CD14-positive monocyte (primary cell): ENCODE results near the gene NAT9. TPM values are rescaled to one million over a fixed set of nuclear protein-coding genes. Genes with fewer than 3 reads are reported as not detected.
A peak's percentile ranks its signal among the peaks of the same experiment; 100 is the strongest.

Experiments used
- DNase-seq, 3 donors: peaks; one replicate each; pipeline ENCODE4 v3.0.0-alpha.2; 2011 to 2022
- H2AFZ ChIP-seq: 2 replicates; pipeline ENCODE4 v1.6.0; 2012; ENCODE audit warnings: mild to moderate bottlenecking, low read depth, low read length, inconsistent platforms; ENCODE audit not compliant: insufficient read depth, poor library complexity, severe bottlenecking
- H3K27ac ChIP-seq, 2 donors: 1 replicate in 1 of 2; 2 replicates in 1 of 2; pipeline ENCODE4 v1.5.1; 2012 to 2013; ENCODE audit warnings: low read length in 2 of 2, control low read depth in 1 of 2, inconsistent platforms in 1 of 2, low read depth in 1 of 2, mild to moderate bottlenecking in 1 of 2
- H3K27me3 ChIP-seq, 2 donors: one replicate each; pipeline versions ENCODE4 v1.6.0 to v1.6.1; 2011 to 2013; ENCODE audit warnings: low read length in 2 of 2; ENCODE audit not compliant: control insufficient read depth in 2 of 2, insufficient read depth in 2 of 2
- H3K36me3 ChIP-seq, 2 donors: replicated peaks in 1 of 2; 1 replicate in 1 of 2; 2 replicates in 1 of 2; pipeline versions ENCODE4 v1.5.1 to v1.6.1; 2012 to 2013; ENCODE audit warnings: low read length in 2 of 2, control low read depth in 1 of 2, inconsistent platforms in 1 of 2, mild to moderate bottlenecking in 1 of 2; ENCODE audit not compliant: insufficient read depth in 2 of 2, control insufficient read depth in 1 of 2
- H3K4me1 ChIP-seq, 2 donors: 1 replicate in 1 of 2; 2 replicates in 1 of 2; pipeline versions ENCODE4 v1.5.1 to v1.6.1; 2012 to 2013; ENCODE audit warnings: low read length in 2 of 2, control low read depth in 1 of 2, inconsistent platforms in 1 of 2, mild to moderate bottlenecking in 1 of 2, moderate library complexity in 1 of 2; ENCODE audit not compliant: insufficient read depth in 2 of 2, control insufficient read depth in 1 of 2
- H3K4me2 ChIP-seq: replicated peaks from 2 replicates; pipeline ENCODE3; 2012; ENCODE audit warnings: low read length, moderate library complexity, mild to moderate bottlenecking; ENCODE audit not compliant: poor library complexity, severe bottlenecking; ENCODE audit errors: extremely low read depth
- H3K4me3 ChIP-seq, 3 experiments: fragments of 200-600 bp in 1 of 3; sonication (generic) in 1 of 3; replicated peaks in 1 of 3; 1 replicate in 2 of 3; 2 replicates in 1 of 3; pipeline ENCODE4 v1.5.1; 2011 to 2013; ENCODE audit warnings: low read length in 3 of 3, mild to moderate bottlenecking in 3 of 3, control low read depth in 2 of 3, low read depth in 2 of 3, inconsistent platforms in 1 of 3, moderate library complexity in 1 of 3
- H3K79me2 ChIP-seq: 2 replicates; pipeline ENCODE4 v1.6.0; 2012; ENCODE audit warnings: mild to moderate bottlenecking, control low read depth, inconsistent platforms, low read length, moderate library complexity; ENCODE audit not compliant: insufficient read depth
- H3K9ac ChIP-seq: 2 replicates; pipeline ENCODE4 v1.6.0; 2017; ENCODE audit warnings: low read length, mild to moderate bottlenecking; ENCODE audit not compliant: insufficient read depth, poor library complexity, severe bottlenecking
- H3K9me3 ChIP-seq, 2 donors: replicated peaks in 1 of 2; 1 replicate in 1 of 2; 2 replicates in 1 of 2; pipeline versions ENCODE4 v1.5.1 to v1.6.1; 2012 to 2013; ENCODE audit warnings: low read length in 2 of 2, control low read depth in 1 of 2; ENCODE audit not compliant: control insufficient read depth in 1 of 2, insufficient read depth in 1 of 2
- H4K20me1 ChIP-seq: 2 replicates; pipeline ENCODE4 v1.6.0; 2012; ENCODE audit warnings: mild to moderate bottlenecking, low read length, control low read depth, moderate library complexity; ENCODE audit not compliant: insufficient read depth
- H3K27ac Mint-ChIP-seq, 7 donors: one replicate each; pipeline ENCODE4 v1.8.0; 2020; ENCODE audit warnings: mild to moderate bottlenecking in 7 of 7, mixed read lengths in 7 of 7, moderate library complexity in 6 of 7, inconsistent platforms in 2 of 7
- H3K27me3 Mint-ChIP-seq, 3 donors: one replicate each; pipeline ENCODE4 v1.8.0; 2021 to 2022; ENCODE audit warnings: low read depth in 3 of 3, mild to moderate bottlenecking in 3 of 3, mixed read lengths in 3 of 3, moderate library complexity in 3 of 3, inconsistent platforms in 1 of 3
- H3K36me3 Mint-ChIP-seq, 2 donors: one replicate each; pipeline ENCODE4 v1.8.0; 2020; ENCODE audit warnings: mixed read lengths in 2 of 2, inconsistent platforms in 1 of 2, mild to moderate bottlenecking in 1 of 2
- H3K4me1 Mint-ChIP-seq: one replicate; pipeline ENCODE4 v1.8.0; 2020; ENCODE audit warnings: mild to moderate bottlenecking, mixed read lengths
- H3K4me3 Mint-ChIP-seq, 2 donors: one replicate each; pipeline ENCODE4 v1.8.0; 2020; ENCODE audit warnings: mild to moderate bottlenecking in 2 of 2, mixed read lengths in 2 of 2, moderate library complexity in 1 of 2
- H3K9me3 Mint-ChIP-seq, 7 donors: one replicate each; pipeline ENCODE4 v1.8.0; 2020 to 2022; ENCODE audit warnings: mixed read lengths in 7 of 7, mild to moderate bottlenecking in 6 of 7, moderate library complexity in 6 of 7, inconsistent platforms in 2 of 7
- CTCF ChIP-seq: fragments of 200-600 bp; IDR thresholded peaks from one replicate; pipeline ENCODE4 v1.8.0; 2022; ENCODE audit warnings: antibody characterized with exemption, mild to moderate bottlenecking
- WGBS: methylation state at CpG from one replicate; pipeline ENCODE4 v1.1.5; 2013; ENCODE audit warnings: missing lambda C conversion rate; ENCODE audit not compliant: insufficient coverage; 5-methylcytosine and 5-hydroxymethylcytosine counted together
- intact Hi-C, 2 donors: fragments of 100-400 bp; cut with micrococcal nuclease; formaldehyde crosslinking; loops; one replicate each; pipeline versions ENCODE4 v1.15.0 to v1.15.1; 2023
- polyA plus RNA-seq, 3 donors: library from polyadenylated mRNA; depleted of rRNA in 1 of 3; unstranded in 2 of 3; stranded (reverse) in 1 of 3; fragments of 300-500 nt in 2 of 3; fragments of >200 nt in 1 of 3; fragmentation: Illumina TruSeq in 2 of 3; gene quantifications; 1 replicate in 2 of 3; 2 replicates in 1 of 3; pipeline ENCODE4 v1.2.3, GENCODE V29; 2012 to 2021

The NAT9 gene
- polyA plus RNA-seq, 3 donors, result 7.1 to 95.6 (median 7.8) TPM

DNA sequence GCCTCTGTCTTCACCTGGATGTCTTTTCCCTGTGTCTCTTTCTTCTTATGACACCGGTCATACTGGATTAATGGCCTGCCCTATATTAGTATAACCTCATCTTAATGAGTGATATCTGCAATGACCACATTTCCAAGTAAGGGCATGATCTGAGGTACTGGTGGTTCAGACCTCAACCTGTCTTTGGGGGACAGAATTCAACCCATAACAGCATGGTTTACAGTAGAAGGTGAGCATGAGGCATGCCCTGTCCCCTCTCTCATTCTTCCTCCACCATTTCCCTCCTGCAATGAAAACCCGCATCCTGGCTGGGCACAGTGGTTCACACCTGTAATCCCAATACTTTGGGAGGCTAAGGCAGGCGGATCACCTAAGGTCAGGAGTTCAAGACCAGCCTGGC lies 41.9 kb downstream of the NAT9 start:
- Histone ChIP-seq H3K4me3 (no peak overlapping the region), H3K9me3 (no peaks in the 10 kb centered on the region)
- H3K4me3 Mint-ChIP-seq, result no peak overlapping the region

DNA sequence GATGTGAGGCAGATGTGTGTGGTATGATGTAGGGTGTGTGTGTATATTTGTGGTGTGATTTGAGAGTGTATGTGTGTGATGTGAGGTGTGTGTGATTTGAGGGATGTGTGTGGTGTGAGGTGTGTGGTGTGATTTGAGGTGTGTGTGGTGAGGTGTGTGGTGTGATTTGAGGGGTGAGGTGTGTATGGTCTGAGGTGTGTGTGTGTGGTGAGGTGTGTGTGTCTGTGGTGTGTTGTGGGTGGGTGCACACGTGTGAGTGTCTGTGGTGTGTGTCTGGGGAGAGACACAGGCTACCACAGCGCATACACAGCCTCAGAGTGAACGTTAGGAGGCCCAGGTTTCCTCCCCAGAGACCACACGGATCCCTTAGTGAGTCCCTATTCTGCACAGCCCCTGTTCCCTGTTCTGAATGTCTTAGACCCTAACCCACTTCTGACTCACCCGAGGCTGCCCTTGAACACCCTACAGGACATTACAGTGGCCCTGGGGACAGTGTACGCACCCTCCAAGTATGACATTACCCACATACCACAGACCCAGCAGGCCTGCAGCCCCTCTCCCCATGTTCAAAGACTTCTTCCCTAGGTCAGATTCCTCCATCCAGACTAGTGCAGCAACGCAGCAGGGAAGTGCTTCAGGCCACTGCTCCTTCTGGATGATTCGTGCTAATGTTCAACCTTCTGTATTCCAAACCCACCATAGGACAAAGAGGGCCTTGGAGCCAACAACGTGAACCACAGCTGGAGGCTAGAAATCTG lies 42.6 kb downstream of the NAT9 start:
- intact Hi-C loops, result loop anchor here (10.0 kb wide), 2 partner anchors 169 to 359 kb away; partner anchors contain the start of gene CD300H (in 1 of the 2)
- no peaks in the 10 kb centered on the region for H3K36me3 ChIP-seq
- Mint-ChIP-seq H3K27ac (no peak overlapping the region), H3K4me3 (no peak overlapping the region), H3K36me3 (no peaks in the 10 kb centered on the region), H3K27me3 (peaks cover 0 to 3% (median 0%) of the 10 kb centered on the region in 3 donors), H3K4me1 (peaks cover 49% of the 10 kb centered on the region), H3K9me3 (peaks cover 0 to 3% (median 0%) of the 10 kb centered on the region in 7 donors)
- H2AFZ ChIP-seq, result no peak overlapping the region
- peaks cover 14% of the 10 kb centered on the region for H3K79me2 ChIP-seq
- H3K9me3 ChIP-seq, result no peaks in the 10 kb centered on the region
- no peak overlapping the region for H3K4me3 ChIP-seq
- H4K20me1 ChIP-seq, result no peaks in the 10 kb centered on the region
- no peak for DNase-seq
- no peak overlapping the region for H3K4me2 ChIP-seq
- TF ChIP-seq CTCF, result no peak
- H3K4me1 ChIP-seq, result peaks cover 40 to 62% of the 10 kb centered on the region in 2 donors
- WGBS, result 90% methylated on average over 6 of the region's 9 CpGs
- H3K27me3 ChIP-seq, result no peaks in the 10 kb centered on the region
- no peak overlapping the region for H3K27ac ChIP-seq
- no peak overlapping the region for H3K9ac ChIP-seq

More for the DNA sequence above, 41.9 kb downstream of the NAT9 start:
- Mint-ChIP-seq H3K36me3 (no peaks in the 10 kb centered on the region), H3K27ac (peak overlapping the region in 1 of 7 donors; percentile 14), H3K9me3 (peaks cover 0 to 3% (median 0%) of the 10 kb centered on the region in 7 donors), H3K4me1 (peaks cover 56% of the 10 kb centered on the region), H3K27me3 (peaks cover 0 to 5% (median 0%) of the 10 kb centered on the region in 3 donors)
- Histone ChIP-seq H3K4me1 (peaks cover 47 to 69% of the 10 kb centered on the region in 2 donors), H2AFZ (no peak overlapping the region), H4K20me1 (no peaks in the 10 kb centered on the region), H3K27me3 (no peaks in the 10 kb centered on the region), H3K36me3 (no peaks in the 10 kb centered on the region), H3K9ac (no peak overlapping the region), H3K4me2 (no peak overlapping the region), H3K27ac (no peak overlapping the region), H3K79me2 (peaks cover 21% of the 10 kb centered on the region)
- intact Hi-C loops, result loop anchor here (10.0 kb wide), 2 partner anchors 169 to 359 kb away; partner anchors contain the start of gene CD300H (in 1 of the 2)
- WGBS, result 83% methylated on average over 1 of the region's 3 CpGs
- DNase-seq, result no peak
- TF ChIP-seq CTCF, result no peak
